ENCODE results near the gene ZNF217.
"Not testable (repeated sequence)": the region's sequence is repeated elsewhere in the genome, so short reads cannot be mapped to it uniquely, and the experiment has no call there.

DNA sequence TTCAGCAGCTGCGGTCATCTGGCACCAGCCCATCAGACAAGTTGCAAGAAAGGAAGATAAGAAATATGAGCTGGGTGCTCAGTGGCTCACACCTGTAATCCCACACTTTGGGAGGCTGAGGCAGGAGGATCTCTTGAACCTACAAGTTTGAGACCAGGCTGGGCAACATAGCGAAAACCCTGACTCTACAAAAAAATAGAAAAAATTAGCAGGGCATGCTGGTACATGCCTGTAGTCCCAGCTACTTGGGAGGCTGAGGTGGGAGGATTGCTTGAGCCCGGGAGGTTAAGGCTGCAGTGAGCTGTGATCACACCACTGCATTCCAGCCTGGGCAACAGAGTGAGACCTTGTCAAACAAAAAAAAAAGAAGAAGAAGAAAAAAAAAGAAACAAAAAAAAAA lies 57.3 kb downstream of the ZNF217 start:
- not testable (repeated sequence) for TF ChIP-seq POLR2A (IDR thresholded peaks at IDR 0.05)
- TF ChIP-seq, protein P1, sequence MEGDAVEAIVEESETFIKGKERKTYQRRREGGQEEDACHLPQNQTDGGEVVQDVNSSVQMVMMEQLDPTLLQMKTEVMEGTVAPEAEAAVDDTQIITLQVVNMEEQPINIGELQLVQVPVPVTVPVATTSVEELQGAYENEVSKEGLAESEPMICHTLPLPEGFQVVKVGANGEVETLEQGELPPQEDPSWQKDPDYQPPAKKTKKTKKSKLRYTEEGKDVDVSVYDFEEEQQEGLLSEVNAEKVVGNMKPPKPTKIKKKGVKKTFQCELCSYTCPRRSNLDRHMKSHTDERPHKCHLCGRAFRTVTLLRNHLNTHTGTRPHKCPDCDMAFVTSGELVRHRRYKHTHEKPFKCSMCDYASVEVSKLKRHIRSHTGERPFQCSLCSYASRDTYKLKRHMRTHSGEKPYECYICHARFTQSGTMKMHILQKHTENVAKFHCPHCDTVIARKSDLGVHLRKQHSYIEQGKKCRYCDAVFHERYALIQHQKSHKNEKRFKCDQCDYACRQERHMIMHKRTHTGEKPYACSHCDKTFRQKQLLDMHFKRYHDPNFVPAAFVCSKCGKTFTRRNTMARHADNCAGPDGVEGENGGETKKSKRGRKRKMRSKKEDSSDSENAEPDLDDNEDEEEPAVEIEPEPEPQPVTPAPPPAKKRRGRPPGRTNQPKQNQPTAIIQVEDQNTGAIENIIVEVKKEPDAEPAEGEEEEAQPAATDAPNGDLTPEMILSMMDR (IDR thresholded peaks at IDR 0.05): not testable (repeated sequence)

Data from body of pancreas (tissue), 4 donors.